Inflammatory macrophage treated with lipopolysaccharide for 1 hour (primary cell): ENCODE results near the gene MAGI1.
"Not testable (repeated sequence)": the region's sequence is repeated elsewhere in the genome, so short reads cannot be mapped to it uniquely, and the experiment has no call there.

Source experiments
- DNase-seq, 2 donors: peaks; one replicate each; pipeline ENCODE4 v3.0.0-alpha.2; 2020 to 2022

MAGI1 gene

DNA sequence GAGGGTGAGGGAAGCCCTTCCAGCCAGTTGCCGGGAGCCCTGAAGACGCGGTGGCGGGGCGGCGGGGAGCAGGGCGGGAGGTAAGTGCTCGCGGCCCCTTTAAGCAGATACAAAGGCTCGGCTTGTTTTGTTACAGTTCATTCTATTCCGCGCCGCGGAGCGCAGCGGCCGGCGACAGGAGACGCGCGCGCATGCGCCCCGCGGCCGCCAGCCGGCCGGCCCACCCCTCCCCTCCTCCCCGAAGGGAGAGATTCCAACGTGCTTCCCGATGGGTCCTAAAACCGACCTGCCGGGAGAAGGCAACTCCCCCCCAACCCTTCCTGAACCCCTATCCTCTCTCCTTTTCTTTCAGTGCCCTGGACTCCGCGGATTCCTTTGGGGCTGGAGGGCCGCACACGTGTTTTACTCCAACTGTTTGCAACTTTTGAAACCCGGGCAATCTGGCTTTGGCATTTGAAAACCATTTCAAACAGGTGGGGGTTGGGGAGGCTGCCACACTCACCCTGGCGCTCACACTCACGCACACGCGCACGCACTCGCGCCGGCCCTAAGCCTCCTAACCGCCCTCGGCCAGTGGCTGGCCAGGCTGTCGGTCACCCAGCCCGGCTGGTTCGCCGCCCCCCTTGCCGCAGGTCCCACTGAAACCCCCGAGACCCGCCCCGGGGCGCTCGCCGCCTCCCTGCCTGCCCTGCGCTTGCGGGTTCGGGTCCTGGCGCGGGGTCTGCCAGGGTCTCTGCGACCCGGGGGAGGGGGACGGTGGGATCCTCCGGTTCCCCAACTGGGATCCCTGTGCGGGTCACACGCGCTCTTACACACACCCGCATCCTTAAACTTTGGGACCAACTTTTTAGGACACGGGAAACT lies at the start of gene MAGI1:
Gene MAGI1, minus strand, starts transcription at position 193 of the 864 bp plus-strand sequence. CDS start 610 bp downstream, outside the sequence.
- peak in 1 of 2 donors; percentile 9 for DNase-seq

- no peak for DNase-seq
Measured at GRCh38 chr3:66083784-66084213, 45.1 kb upstream of the MAGI1 start.

DNA sequence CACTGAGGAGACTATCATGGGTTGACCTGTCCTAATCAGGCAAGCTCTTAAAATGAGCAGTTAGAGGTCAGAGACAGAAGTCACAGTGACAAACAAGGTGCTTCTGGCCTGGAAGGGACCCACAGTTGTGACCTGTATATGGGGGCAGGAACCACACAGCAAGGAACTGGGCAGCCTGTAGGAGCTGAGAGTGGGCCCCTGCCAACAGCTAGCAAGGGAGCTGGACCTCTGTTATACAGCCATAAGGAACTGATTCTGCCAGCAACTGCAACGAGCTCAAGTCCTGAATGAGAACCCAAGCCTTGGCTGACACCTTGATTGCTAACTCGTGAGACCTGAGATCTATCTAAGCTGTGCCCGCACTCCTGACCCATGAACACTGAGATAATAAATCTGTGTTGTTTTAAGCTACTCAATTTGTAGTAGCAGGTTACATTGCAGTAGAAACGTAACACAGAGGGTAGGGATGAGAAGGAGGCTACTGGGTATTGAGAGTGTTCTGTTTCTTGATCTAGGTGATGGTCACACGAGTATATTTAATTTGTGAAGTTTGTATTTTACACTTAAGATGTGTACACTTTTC lies 44.5 kb upstream of the MAGI1 start:
- no peak for DNase-seq

DNA sequence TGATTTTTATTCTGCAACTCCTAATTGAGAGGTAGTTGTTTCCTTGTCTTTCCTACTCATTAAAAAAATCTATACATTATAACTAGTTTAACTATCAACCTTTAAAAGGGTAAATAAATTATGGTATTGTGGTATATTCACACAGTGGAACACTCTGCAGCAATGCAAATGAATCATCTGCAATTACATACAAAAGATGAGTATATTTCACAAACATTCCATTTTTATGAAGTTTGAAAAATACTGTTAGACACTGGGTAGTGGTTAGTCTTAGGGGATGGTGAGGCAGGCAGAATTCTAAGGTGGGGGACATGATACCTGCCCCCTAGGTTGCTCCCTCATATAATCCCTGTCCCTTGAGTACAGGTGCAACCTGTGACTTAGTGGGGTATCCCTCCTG lies 44.0 kb upstream of the MAGI1 start:
- DNase-seq = no peak

DNA sequence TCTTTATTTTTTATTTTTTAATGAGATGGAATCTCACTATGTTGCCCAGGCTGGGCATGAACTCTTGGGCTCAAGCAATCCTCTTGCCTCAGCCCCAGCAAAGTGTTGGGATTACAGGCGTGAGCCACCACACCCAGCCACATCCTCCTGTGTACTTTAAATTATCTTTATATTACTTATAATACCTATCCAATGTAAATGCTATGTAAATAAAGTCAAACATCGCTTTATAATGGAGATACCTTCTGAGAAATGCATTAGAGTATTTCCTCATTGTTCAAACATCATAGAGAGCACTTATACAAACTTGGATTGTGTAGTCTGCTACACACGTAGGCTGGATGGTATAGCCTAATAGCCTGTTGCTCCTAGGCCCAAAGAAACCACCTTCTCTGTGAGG lies 41.4 kb upstream of the MAGI1 start:
- DNase-seq = no peak

- no peak for DNase-seq
Measured at GRCh38 chr3:66077973-66078372, 39.3 kb upstream of the MAGI1 start.

DNA sequence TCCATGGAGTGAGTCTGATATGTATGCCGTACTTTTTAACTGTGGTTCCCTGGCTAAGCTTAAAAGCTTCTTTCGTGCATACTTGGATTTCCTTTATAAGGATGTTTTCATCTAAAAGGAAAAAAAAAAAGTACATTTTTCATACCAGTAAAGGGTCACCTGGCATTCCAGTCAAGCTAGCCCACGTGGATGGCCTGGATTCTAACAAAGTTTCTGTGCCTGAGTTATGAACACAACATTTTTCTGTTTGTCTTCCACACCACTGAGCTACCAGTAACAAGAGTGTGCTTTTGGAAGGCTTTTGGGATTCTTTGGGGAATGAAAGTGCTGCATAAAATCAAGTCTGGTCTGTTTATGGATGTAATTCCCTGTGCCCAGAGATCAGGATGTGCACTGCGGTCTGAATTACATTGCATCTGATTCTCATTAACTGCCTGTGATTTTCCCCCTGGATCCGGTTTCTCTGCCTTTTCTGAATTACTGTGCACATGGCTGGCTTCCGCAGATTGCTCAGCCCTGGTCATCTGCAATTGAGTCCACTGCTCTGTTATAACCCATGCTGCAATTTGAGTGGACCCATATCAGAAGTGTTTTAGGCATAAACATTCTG lies 38.2 kb upstream of the MAGI1 start:
- no peak for DNase-seq

GRCh38 chr3:66075281-66075680 lies 36.6 kb upstream of the MAGI1 start:
- DNase-seq = no peak

GRCh38 chr3:66073464-66074141 lies 34.9 kb upstream of the MAGI1 start:
- DNase-seq = no peak

DNA sequence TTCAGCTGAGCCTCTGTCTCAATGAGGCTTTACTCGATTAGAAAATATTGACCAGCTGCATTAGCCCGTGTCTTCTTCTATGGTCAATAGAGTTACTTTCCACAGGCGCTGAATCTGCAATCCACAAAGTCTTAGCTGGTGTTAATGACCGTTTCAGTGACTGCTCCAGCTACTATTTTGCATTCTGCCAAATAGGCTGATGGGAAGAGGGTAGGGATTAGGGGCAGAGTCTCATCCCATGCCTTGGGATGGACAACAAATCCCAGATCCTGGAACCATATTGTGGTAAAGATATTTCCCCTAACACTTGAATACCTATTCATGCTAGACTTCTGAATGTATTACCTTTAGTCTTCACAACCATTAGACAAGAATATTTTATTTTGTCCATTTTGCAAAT lies 29.5 kb upstream of the MAGI1 start:
- no peak for DNase-seq

DNA sequence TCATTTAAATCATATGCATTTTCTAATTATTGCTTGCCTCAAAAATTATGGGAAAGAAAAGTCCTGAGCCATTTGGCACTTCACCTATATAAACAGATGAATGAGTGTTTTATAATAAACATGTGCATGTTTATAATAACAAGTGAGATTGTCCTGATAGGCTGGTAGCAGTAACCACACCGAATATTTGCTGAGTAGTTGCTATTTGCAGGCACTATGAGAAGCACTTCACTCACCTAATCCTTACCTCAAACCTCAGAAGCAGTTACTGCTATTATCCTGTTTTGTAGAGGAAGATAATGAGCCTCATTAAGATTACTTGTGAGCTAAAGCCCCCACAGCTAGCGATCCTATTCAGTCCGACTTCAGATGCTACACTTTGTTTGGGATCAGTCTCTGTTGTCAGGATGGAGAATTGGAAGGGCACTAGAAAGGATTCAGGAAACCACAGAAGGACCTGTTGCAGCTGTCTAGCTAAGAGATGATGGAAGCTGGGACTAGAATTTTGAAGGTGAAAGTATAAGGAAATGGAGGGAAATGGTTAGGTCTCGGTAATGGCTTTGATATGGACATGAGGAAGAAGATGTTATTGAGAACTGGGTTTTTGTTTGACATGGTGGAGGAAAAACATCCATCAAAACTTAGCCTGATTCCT lies 28.4 kb upstream of the MAGI1 start:
- DNase-seq = no peak

- DNase-seq = no peak
Measured at GRCh38 chr3:66055289-66055688, 16.6 kb upstream of the MAGI1 start.

GRCh38 chr3:66053550-66054094 lies 14.9 kb upstream of the MAGI1 start:
- DNase-seq = no peak

DNA sequence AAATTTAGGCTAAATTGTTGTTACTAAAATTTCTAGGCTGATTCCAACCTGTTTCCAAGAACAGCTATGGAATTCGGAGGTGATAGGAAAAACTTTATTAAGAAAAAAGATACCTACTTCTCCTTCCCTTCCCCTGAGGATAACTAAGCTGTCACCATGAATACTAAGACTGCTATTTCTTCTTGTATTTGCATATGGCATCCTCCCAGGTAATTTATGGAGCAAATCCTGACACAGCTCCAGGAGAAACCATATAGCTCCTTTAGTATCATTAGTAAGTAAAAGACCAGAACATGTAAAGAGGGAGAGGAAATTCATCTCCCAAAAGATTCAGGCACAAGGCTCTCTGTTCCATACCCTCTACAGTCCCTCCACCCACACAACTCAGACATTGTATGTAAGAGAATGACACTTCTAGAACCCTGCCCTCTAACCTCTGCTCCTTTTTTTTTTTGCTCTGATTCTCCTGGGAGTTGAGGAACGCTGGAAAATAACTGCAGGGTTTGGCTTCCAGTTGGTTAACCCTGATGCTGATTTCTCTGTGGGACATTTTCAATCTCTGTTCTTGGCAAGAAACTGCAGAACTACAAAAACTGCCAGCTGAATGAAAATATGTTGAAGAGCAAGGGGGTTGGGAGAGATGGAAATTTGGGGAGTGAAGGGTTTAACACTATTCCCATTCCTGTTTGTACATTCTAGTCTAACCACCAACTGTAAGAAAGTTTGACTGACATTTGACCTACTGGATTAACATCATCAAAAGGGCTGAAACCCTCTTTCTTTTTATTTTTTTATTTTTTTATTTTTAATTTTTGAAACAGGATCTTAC lies 14.2 kb upstream of the MAGI1 start:
- DNase-seq = no peak

- no peak for DNase-seq
Measured at GRCh38 chr3:66050821-66051220, 12.1 kb upstream of the MAGI1 start.

DNA sequence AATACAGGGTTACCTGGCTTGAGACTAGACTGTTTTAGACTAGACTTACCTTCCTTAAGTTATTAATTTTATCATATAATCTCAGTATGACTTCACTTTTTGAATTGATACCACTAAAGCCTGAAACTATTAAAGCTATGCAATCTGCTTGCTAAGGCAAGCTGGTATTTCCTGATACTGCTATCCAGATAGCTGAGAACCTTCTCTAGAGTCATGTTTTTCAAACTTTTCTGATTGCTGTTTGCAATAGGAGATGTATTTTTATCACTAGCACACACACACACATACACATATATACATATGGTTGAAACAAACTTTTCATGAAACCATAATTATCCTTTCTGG lies 9.3 kb upstream of the MAGI1 start:
- no peak for DNase-seq

- no peak for DNase-seq
Measured at GRCh38 chr3:66047311-66048050, 8.8 kb upstream of the MAGI1 start.

DNA sequence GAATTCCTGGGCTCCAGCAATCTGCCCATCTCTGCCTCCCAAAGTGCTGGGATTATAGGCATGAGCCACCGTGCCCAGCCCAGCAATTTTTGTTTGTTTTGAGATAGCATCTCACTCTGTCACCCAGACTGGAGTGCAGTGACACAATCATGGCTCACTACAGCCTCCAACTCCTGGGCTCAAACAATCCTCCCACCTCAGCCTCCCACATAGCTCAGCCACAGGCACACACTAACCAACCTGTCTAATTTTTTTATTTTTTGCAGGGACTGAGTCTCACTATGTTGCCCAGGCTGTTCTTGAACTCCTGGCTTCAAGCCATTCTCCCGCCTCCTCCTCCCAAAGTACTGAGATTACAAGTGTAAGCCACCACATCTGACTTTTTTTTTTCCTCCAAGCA lies 7.6 kb upstream of the MAGI1 start:
- not testable (repeated sequence) for DNase-seq

GRCh38 chr3:66041828-66042227 lies 3.1 kb upstream of the MAGI1 start:
- DNase-seq = no peak

- DNase-seq = no peak
Measured at GRCh38 chr3:66041116-66041515, 2.4 kb upstream of the MAGI1 start.

GRCh38 chr3:66039590-66039887 lies 821 bp upstream of the MAGI1 start:
- no peak for DNase-seq
